ENCODE measurements around the gene KIAA0040. TPM values are rescaled to one million over a fixed set of nuclear protein-coding genes. Genes with fewer than 3 reads are reported as not detected.

Gene KIAA0040
- total RNA-seq, 1 experiment from 2014 or later, result 32.4 TPM

GRCh38 chr1:175237389-175237788 is 44.8 kb upstream of the KIAA0040 start:
- Histone ChIP-seq H3K9me3 (ENCODE audit: control insufficient read depth in 1 of 2, insufficient read depth in 1 of 2, low read depth in 1 of 2, low read length in 2 of 2) (no peaks in the 10 kb centered on the region), H3K4me1 (ENCODE audit: control insufficient read depth in 1 of 2, insufficient read depth in 2 of 2, low read length in 2 of 2) (peaks cover 3 to 9% of the 10 kb centered on the region in 2 experiments; a peak in 2 of 4 replicates), H2AFZ (ENCODE audit: low read depth, low read length, poor library complexity, severe bottlenecking) (no peak overlapping the region), H3K27me3 (ENCODE audit: insufficient read depth, low read length) (no peaks in the 10 kb centered on the region), H4K20me1 (ENCODE audit: insufficient read depth) (no peaks in the 10 kb centered on the region), H3K4me2 (ENCODE audit: low read length) (no peak overlapping the region), H3K9ac (ENCODE audit: low read length) (no peak overlapping the region), H3K36me3 (ENCODE audit: control insufficient read depth in 1 of 2, insufficient read depth in 2 of 2, low read length in 2 of 2) (no peaks in the 10 kb centered on the region), H3K27ac (ENCODE audit: low read depth, low read length) (no peak overlapping the region), H3K4me3 (replicated peaks in 1 of 2; ENCODE audit: low read depth in 1 of 2, low read length in 2 of 2) (no peak overlapping the region), H3K9me2 (ENCODE audit: insufficient read depth) (no peaks in the 10 kb centered on the region), H3K79me2 (ENCODE audit: insufficient read depth, low read length) (no peaks in the 10 kb centered on the region)
- ATAC-seq (no peak), DNase-seq (ENCODE audit: low read depth, low spot score) (no peak)
- no TSS peak for BruUV-seq (replicated peaks)
- intact Hi-C loops (cut with micrococcal nuclease), result no loop called here
- RAD21 ChIA-PET (ENCODE audit: low non-redundant PET in 1 of 2, low total read pairs in 2 of 2, uncharacterized antibody in 2 of 2, unreplicated experiment in 2 of 2), result interaction anchor here in 1 of 2 experiments (0.6 kb wide), 1 partner anchor 41 kb away, joined by 3 read pairs; no protein-coding TSS in a partner anchor
- CTCF ChIA-PET, result no interaction called here
- POLR2A ChIA-PET, result no interaction called here
- TF ChIP-seq YY1 (IDR thresholded peaks at IDR 0.05; ENCODE audit: extremely low read depth, insufficient replicate concordance, low read depth, low read length) (no peak), SP1 (IDR thresholded peaks at IDR 0.05; ENCODE audit: low read depth) (no peak), ZNF274 (IDR thresholded peaks at IDR 0.05; ENCODE audit: low read depth, low read length) (no peak), ZBTB33 (IDR thresholded peaks at IDR 0.05; ENCODE audit: extremely low read depth, insufficient replicate concordance, low read length) (no peak), SIN3A (IDR thresholded peaks at IDR 0.05; ENCODE audit: low read depth) (no peak), CTCF (IDR thresholded peaks at IDR 0.05 in 2 of 3, conservative IDR thresholded peaks at IDR 0.05 in 1 of 3; ENCODE audit: borderline replicate concordance in 1 of 3, insufficient read depth in 1 of 3, low read depth in 2 of 3, low read length in 2 of 3) (no peak), EZH2phosphoT487 (IDR thresholded peaks at IDR 0.05; ENCODE audit: borderline replicate concordance) (no peak), ATF3 (IDR thresholded peaks at IDR 0.05) (no peak), EZH2 (IDR thresholded peaks at IDR 0.05) (no peak), POLR2AphosphoS5 (IDR thresholded peaks at IDR 0.05; ENCODE audit: low read depth, low read length) (no peak), CBX3 (IDR thresholded peaks at IDR 0.05; ENCODE audit: low read depth) (no peak), FOSL1 (IDR thresholded peaks at IDR 0.05; ENCODE audit: low read depth) (no peak), ELF1 (IDR thresholded peaks at IDR 0.05; ENCODE audit: borderline replicate concordance, low read depth) (no peak), SRF (IDR thresholded peaks at IDR 0.05; ENCODE audit: low read depth) (no peak), RAD21 (IDR thresholded peaks at IDR 0.05; ENCODE audit: low read depth) (no peak), MAX (IDR thresholded peaks at IDR 0.05) (no peak)

All from HCT116 (cell line).